RWPE2 (cell line): ENCODE data around the gene CCPG1.

Experiments used
- ATAC-seq: fragments of 200-7000 bp; cut with Tn5 transposase; 3 replicates; pipeline ENCODE4 v1.9.1; 2021; ENCODE audit warnings: low read depth
- DNase-seq: peaks from one replicate; pipeline ENCODE4 v3.0.0-alpha.2; 2020; ENCODE audit warnings: low spot score
- H3K27ac ChIP-seq: fragments of 450-650 bp; 2 replicates; pipeline ENCODE4 v1.5.1; 2017; ENCODE audit warnings: mild to moderate bottlenecking; ENCODE audit not compliant: poor library complexity, severe bottlenecking
- H3K27me3 ChIP-seq: fragments of 250-450 bp; sonication (Bioruptor Pico); 2 replicates; pipeline ENCODE4 v1.5.1; 2021; ENCODE audit warnings: mild to moderate bottlenecking, moderate library complexity; ENCODE audit not compliant: insufficient read depth, poor library complexity, severe bottlenecking
- H3K36me3 ChIP-seq: fragments of 250-450 bp; sonication (Bioruptor Pico); 2 replicates; pipeline ENCODE4 v1.5.1; 2020; ENCODE audit warnings: low read depth, mild to moderate bottlenecking, moderate library complexity
- H3K4me1 ChIP-seq: fragments of 250-450 bp; sonication (Bioruptor Pico); 2 replicates; pipeline ENCODE4 v1.5.1; 2021; ENCODE audit warnings: mild to moderate bottlenecking, moderate library complexity; ENCODE audit not compliant: insufficient read depth, poor library complexity, severe bottlenecking
- H3K4me3 ChIP-seq: fragments of 250-450 bp; sonication (Bioruptor Pico); 2 replicates; pipeline ENCODE4 v1.5.1; 2021; ENCODE audit warnings: mild to moderate bottlenecking, moderate library complexity; ENCODE audit not compliant: severe bottlenecking
- H3K9me3 ChIP-seq: fragments of 250-450 bp; sonication (Bioruptor Pico); 2 replicates; pipeline ENCODE4 v1.5.1; 2021; ENCODE audit warnings: mild to moderate bottlenecking, moderate library complexity; ENCODE audit not compliant: severe bottlenecking
- TF ChIP-seq, protein P1 (sequence below): fragments of 450-650 bp; IDR thresholded peaks from one replicate; pipeline ENCODE4 v1.5.1; 2017; ENCODE audit warnings: mild to moderate bottlenecking, moderate library complexity; ENCODE audit not compliant: poor library complexity, severe bottlenecking

Gene CCPG1

DNA sequence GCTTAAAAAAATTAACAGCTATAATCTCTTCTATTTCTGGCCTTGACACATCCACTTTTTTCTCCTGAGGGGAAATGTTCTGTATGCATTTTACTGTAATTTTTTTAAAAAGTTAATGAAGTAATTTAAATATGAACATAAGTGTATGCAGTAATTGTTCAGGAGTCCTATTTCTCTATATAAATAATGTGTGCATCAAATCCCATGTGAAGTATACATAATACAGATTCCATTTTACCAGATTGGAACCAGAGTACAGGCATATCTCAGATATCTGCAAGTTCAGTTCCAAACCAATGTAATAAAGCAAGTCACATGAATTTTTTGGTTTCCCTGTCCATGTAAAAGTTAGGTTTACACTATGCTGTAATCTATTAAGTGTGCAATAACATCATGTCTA lies 26.6 kb downstream of the CCPG1 start:
- no peak for ATAC-seq

DNA sequence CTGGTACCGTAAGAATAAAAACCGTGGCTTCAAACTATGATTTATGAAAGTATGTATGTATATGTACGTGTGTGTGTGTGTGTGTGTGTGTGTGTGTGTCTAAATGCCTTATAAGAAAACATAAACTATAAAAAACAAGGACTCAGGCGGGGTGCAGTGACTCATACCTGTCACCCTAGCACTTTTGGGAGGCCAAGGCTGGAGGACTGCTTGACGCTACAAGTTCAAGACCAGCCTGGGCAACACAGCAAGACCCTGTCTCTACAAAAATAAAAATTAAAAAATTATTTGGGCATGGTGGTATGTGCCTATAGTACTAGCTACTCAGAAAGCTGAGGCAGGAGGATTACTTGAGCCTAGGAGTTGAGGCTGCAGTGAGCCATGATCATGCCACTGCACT lies 29.1 kb downstream of the CCPG1 start:
- Histone ChIP-seq H3K4me3 (no peak overlapping the region), H3K36me3 (peaks cover 6% of the 10 kb centered on the region; the same call in 1 of the 2 replicates), H3K9me3 (no peaks in the 10 kb centered on the region), H3K4me1 (no peaks in the 10 kb centered on the region), H3K27ac (no peak overlapping the region), H3K27me3 (no peaks in the 10 kb centered on the region)
- TF ChIP-seq, protein P1, sequence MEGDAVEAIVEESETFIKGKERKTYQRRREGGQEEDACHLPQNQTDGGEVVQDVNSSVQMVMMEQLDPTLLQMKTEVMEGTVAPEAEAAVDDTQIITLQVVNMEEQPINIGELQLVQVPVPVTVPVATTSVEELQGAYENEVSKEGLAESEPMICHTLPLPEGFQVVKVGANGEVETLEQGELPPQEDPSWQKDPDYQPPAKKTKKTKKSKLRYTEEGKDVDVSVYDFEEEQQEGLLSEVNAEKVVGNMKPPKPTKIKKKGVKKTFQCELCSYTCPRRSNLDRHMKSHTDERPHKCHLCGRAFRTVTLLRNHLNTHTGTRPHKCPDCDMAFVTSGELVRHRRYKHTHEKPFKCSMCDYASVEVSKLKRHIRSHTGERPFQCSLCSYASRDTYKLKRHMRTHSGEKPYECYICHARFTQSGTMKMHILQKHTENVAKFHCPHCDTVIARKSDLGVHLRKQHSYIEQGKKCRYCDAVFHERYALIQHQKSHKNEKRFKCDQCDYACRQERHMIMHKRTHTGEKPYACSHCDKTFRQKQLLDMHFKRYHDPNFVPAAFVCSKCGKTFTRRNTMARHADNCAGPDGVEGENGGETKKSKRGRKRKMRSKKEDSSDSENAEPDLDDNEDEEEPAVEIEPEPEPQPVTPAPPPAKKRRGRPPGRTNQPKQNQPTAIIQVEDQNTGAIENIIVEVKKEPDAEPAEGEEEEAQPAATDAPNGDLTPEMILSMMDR: no peak
- ATAC-seq (no peak), DNase-seq (no peak)

More for the DNA sequence above, 26.6 kb downstream of the CCPG1 start:
- DNase-seq: no peak
- H3K4me3 ChIP-seq: no peak overlapping the region
- no peaks in the 10 kb centered on the region for H3K4me1 ChIP-seq
- H3K36me3 ChIP-seq: no peaks in the 10 kb centered on the region; the same call in 1 of the 2 replicates
- no peak overlapping the region for H3K27ac ChIP-seq
- no peaks in the 10 kb centered on the region for H3K27me3 ChIP-seq
- H3K9me3 ChIP-seq: no peaks in the 10 kb centered on the region
- TF ChIP-seq, protein P1: no peak

DNA sequence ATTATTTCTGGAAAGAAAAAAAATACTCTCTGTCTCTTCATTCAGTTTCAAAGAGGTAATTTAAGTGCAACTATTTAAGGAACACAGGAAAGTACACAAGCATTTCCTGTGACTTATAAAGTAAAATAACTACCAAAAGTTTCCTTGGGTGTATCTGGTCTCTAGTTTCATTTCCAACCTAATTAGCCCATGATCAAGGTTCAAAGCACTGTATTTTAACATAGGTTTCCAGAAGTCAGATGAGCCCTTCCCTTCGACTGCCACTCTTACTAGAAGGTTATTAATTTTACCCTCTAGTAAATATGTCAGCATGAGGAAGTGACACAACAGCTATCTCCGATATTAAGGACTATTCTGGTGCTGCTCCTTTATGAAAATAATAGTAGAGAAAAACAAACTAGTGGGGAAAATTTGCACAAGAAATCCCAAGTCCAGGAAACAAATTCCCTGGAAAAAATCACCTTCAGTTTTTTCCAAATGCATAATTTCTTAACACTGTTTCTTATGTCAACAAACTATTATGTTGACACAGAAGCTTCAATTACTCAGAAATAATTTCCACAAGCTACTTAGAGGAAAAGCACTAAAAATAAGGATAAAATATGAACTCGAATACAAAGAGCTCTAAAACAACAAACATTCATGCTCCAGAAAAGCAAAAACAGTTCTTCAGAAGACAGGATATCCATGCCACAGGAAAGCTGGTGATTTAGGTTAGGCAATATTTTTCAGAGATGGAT lies 35.3 kb downstream of the CCPG1 start:
- Histone ChIP-seq H3K4me1 (no peaks in the 10 kb centered on the region), H3K36me3 (peaks cover 11% of the 10 kb centered on the region), H3K27ac (no peak overlapping the region), H3K4me3 (no peak overlapping the region), H3K9me3 (no peaks in the 10 kb centered on the region), H3K27me3 (no peaks in the 10 kb centered on the region)
- ATAC-seq (no peak), DNase-seq (no peak)
- TF ChIP-seq, protein P1: no peak

DNA sequence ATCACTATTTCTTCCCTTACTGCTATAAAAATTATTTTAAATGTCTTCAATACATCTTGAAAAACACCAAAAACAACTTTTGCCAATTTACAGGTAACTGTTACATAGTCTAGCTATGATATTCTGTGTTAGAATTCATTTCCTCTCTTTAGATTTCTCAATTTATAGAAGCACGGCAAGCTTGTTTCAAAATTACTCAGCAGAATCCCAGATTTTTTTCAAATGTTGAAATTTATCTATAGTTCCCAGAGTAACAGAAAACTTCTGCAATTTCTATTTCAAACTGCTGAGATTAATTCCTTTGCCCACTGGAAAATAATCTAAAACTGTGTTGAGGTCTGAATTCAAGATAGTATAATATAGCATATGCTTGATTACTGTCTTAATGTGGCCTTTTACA lies 41.2 kb downstream of the CCPG1 start:
- H3K27ac ChIP-seq: no peak overlapping the region
- no peaks in the 10 kb centered on the region for H3K4me1 ChIP-seq
- no peaks in the 10 kb centered on the region for H3K9me3 ChIP-seq
- no peak overlapping the region for H3K4me3 ChIP-seq
- TF ChIP-seq, protein P1: no peak
- no peaks in the 10 kb centered on the region for H3K36me3 ChIP-seq
- no peak for DNase-seq
- H3K27me3 ChIP-seq: no peaks in the 10 kb centered on the region
- no peak for ATAC-seq

DNA sequence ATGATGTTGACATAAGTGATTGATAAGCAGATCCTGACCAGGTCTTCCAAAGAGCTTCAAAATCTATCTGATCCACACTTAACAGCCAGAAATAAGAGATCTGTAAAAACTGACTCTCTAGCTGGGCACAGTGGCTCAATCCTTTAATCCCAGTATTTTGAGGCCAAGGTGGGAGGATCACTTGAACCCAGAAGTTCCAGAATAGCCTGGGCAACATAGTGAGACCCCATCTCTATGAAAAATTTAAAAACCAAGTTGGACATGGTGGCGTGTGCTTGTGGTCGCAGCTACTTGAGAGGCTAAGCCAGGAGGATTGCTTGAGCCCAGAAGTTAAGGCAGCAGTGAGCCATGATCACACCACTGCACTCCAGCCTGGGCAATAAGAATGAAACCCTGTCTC lies 45.5 kb downstream of the CCPG1 start:
- Histone ChIP-seq H3K4me1 (no peaks in the 10 kb centered on the region), H3K9me3 (no peaks in the 10 kb centered on the region), H3K36me3 (no peaks in the 10 kb centered on the region), H3K4me3 (no peak overlapping the region), H3K27ac (no peak overlapping the region), H3K27me3 (no peaks in the 10 kb centered on the region)
- TF ChIP-seq, protein P1: no peak
- ATAC-seq (no peak), DNase-seq (no peak)
